TTC549 (cell line): ENCODE data around the gene MRPL21.

Experiments
- FAIRE-seq: peaks from 2 replicates; lab custom pipeline; 2012; peaks lifted over from hg19 to GRCh38; lab: Jason Lieb, UNC

Gene MRPL21

GRCh38 chr11:68934666-68935065 is 31.0 kb upstream of the MRPL21 start:
- no peak for FAIRE-seq

GRCh38 chr11:68934321-68934645 is 30.7 kb upstream of the MRPL21 start:
- no peak for FAIRE-seq

- FAIRE-seq, result no peak
Observed at GRCh38 chr11:68933605-68934320, 30.1 kb upstream of the MRPL21 start.

GRCh38 chr11:68932933-68933577 is 29.4 kb upstream of the MRPL21 start:
- no peak for FAIRE-seq

DNA sequence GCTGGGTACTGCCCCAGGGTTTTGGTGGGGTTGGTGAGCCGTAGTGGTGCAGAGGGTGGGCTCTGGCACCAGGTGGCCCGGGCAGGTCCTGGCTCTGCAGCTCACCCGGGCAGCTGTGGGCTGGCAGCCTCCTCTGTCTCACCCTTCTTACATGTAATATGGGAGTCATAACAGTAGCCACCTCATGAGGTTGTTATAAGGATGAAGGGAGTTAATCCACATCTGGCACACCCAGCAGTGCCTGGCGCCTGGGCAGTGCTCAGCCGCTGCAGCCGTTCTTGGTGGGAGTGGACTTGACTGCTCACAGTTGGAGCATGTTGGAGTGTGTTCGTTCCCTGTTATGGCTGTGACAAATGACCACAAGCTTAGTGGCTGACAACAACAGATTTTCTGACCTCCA is 28.7 kb upstream of the MRPL21 start:
- no peak for FAIRE-seq

DNA sequence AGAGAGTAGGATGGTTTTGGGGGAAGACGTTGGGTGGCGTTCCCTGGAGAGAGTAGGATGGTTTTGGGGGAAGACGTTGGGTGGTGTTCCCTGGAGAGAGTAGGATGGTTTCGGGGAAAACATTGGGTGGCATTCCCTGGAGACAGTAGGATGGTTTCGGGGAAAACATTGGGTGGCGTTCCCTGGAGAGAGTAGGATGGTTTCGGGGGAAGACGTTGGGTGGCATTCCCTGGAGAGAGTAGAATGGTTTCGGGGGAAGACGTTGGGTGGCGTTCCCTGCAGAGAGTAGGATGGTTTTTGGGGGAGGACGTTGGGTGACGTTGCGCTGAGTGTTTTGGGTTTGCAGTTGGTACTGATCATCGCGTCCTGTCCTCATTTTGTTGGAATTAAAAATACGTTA is 28.3 kb upstream of the MRPL21 start:
- no peak for FAIRE-seq

GRCh38 chr11:68930991-68931855 is 27.6 kb upstream of the MRPL21 start:
- no peak for FAIRE-seq

DNA sequence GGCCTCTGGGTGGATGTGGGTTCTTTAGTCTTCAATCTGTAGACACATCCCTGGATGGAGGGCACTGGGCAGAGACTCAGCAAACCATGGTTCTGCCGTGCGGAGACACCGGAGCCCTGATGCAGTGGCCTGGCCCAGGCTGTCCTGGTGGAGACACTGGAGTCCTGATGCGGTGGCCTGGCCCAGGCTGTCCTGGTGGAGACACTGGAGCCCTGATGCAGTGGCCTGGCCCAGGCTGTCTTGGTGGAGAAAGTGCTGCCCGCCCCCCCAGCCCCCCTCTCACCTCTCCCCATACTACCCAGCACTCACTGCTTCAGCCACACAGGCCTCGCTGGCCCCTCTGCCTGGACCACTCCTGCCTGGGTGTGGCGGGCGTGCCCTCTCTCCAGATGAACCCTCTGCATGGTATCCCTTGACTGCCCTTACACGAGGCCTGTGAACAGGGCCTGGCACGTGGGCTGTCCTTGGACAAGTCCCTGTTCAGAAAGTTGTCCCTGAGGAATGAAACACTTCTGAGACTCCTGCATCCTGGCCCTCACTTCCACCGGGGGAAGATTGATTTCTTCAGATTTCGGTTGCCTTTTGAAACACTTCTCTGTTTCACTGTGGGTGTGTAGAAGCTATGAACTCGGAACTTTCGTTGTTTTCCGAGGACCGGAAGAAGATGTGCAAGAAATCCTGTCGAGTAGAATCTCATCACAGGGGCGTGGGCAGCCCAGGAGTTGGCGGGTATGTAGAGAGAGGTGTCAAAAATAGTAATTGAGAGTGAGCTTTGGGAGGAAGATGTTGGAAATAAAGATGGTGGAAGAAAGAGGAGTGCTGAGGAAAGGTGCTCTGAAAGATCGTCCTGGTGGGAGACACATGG is 26.3 kb upstream of the MRPL21 start:
- FAIRE-seq, result no peak

DNA sequence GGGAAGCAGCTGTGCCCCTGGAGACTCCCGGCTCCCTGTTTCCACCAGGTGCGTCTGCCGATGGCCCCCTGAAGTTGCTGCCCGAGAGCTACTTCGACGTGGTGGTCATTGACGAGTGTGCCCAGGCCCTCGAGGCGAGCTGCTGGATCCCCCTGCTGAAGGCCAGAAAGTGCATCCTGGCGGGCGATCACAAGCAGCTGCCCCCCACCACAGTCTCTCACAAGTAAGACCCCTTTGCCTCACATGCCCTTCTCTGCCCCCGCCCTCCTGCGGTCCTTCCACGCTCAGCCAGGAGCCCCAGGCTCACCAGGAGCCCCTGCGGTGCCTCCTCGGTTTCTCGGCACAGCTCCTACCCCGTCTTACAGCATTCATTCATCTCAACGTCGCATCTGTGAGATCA is 25.5 kb upstream of the MRPL21 start:
- FAIRE-seq, result no peak

- FAIRE-seq, result no peak
Observed at GRCh38 chr11:68928136-68928880, 24.7 kb upstream of the MRPL21 start.

- no peak for FAIRE-seq
Observed at GRCh38 chr11:68927280-68928135, 23.9 kb upstream of the MRPL21 start.

DNA sequence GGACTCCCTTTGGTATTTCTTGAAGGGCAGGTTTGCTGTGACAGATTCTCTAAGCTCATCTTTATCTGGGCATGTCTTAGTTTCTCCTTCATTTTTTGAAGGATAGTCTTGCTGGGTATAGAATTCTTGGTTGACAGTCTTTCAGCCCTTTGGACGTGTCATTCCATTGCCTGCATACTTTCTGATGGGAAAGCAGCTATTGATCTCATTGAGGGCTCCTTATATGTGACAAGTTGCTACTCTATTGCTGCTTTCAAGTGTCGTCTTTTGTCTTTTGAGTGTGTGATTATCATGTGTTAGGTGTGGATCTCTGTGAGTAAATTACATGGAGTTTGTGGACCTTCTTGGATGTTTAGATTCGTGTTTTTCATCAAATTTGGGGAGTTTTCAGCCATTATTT is 22.0 kb upstream of the MRPL21 start:
- no peak for FAIRE-seq

GRCh38 chr11:68924073-68924925 is 20.7 kb upstream of the MRPL21 start:
- no peak for FAIRE-seq

- FAIRE-seq, result no peak
Observed at GRCh38 chr11:68923614-68924013, 20.0 kb upstream of the MRPL21 start.

DNA sequence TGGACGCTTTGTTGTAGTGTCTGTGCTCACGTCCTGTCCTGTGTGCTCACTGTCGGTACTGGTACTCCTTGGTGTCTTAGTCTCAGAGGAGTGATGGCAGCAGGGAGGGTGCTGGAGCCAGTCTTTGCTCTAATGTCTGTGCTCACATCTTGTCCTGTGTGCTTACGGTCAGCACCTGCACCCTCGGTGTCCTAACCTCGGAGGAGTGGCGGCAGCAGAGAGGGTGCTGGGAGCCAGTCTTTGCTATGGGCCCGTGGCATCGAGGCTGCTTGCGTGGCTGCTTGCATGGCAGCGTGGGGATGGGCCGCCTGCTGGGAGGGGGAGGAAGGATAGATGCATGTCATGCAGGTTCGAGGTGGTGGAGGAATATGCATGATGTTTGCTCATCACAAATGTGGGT is 12.8 kb upstream of the MRPL21 start:
- no peak for FAIRE-seq

- FAIRE-seq, result no peak
Observed at GRCh38 chr11:68914761-68915160, 11.1 kb upstream of the MRPL21 start.

GRCh38 chr11:68913188-68913587 is 9.6 kb upstream of the MRPL21 start:
- FAIRE-seq, result no peak

DNA sequence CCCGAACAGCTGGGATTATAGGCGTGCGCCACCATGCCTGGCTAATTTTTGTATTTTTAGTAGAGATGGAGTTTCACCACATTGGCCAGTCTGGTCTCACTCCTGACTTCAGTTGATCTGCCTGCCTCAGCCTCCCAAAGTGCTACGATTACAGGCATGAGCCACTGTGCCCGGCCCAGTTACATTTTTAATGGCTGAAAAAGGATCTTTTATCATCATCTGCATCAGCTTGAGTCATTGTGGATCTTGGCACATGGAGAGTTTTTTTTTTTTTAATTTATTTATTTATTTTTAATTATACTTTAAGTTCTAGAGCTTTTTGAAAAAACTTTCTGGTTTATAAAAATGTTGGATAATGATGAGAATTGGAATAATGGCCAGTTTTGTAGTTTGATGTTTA is 8.6 kb upstream of the MRPL21 start:
- no peak for FAIRE-seq

DNA sequence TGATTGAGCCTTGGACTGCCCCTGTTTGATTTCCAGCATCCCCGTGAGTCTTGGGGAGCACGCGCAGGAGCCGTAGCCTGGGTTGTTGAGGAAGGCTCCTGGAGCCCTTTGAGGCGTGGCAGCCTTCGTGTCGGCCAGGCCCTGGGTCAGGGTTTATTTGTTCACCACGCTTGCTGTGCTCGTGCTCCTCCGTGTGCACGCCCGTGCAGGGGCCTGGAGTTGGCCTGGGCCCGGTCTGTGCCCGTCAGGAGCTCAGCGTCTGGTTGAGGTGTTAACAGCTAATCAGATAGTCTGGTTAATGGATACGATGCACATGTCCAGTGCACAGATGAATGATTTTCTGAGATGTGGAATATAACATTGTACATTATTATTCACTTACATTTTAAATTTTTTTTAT is 8.1 kb upstream of the MRPL21 start:
- no peak for FAIRE-seq

DNA sequence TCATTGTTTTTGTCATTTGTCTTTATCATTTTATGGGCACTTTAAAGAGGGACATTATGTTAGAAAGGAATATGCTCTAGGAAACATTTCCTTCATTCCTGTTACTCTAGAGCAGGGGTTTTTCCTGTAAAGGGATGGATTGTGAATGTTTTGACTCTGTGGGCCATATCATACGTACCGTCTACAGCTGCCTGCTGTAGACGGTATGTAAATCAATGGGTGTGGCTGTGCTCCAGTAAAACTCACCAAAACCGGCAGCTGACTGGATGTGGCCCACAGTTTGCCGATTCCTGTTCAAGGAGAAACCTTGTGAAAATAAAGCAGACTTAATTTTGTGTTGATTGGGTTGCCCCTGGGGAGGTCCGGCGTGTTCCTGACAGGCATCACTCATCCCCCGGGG is 7.3 kb upstream of the MRPL21 start:
- no peak for FAIRE-seq
